Measurements from ENCODE around the gene ZBTB45.

Gene ZBTB45

DNA sequence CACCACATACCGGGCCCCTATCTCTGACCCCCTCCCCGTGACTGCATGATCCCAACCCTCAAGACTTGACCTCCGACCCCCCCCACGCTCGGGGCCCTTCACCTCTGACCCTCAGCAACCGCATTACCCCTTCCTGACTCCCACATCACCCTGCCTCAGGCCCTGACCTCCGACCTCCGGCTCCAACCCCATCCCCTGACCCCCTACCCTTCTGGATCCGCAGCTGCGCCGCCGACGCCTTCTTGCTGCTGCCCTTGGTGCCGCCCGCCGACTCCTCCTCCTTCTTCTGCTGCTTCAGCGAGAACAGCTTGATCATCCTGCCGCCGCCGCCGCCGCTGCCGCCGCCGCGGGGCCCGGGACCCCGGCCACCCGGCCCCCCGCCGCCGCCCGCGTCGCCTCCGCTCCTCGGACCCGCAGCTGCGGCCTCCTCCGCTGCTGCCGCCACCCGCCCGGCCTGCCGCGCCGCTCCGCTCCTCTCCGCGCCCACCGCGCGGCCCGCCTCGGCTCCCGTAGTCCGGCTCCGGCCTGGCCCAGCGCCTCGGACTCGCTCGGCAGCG lies 38.5 kb upstream of the ZBTB45 start, which contains the start of gene UBE2M (continued):
- TF ChIP-seq, protein P1, sequence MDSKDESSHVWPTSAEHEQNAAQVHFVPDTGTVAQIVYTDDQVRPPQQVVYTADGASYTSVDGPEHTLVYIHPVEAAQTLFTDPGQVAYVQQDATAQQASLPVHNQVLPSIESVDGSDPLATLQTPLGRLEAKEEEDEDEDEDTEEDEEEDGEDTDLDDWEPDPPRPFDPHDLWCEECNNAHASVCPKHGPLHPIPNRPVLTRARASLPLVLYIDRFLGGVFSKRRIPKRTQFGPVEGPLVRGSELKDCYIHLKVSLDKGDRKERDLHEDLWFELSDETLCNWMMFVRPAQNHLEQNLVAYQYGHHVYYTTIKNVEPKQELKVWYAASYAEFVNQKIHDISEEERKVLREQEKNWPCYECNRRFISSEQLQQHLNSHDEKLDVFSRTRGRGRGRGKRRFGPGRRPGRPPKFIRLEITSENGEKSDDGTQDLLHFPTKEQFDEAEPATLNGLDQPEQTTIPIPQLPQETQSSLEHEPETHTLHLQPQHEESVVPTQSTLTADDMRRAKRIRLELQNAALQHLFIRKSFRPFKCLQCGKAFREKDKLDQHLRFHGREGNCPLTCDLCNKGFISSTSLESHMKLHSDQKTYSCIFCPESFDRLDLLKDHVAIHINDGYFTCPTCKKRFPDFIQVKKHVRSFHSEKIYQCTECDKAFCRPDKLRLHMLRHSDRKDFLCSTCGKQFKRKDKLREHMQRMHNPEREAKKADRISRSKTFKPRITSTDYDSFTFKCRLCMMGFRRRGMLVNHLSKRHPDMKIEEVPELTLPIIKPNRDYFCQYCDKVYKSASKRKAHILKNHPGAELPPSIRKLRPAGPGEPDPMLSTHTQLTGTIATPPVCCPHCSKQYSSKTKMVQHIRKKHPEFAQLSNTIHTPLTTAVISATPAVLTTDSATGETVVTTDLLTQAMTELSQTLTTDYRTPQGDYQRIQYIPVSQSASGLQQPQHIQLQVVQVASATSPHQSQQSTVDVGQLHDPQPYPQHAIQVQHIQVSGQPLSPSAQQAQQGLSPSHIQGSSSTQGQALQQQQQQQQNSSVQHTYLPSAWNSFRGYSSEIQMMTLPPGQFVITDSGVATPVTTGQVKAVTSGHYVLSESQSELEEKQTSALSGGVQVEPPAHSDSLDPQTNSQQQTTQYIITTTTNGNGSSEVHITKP (tag by site-specific recombination; IDR thresholded peaks at IDR 0.05), result 0 out of 2 replicates have a peak, but pooled peaks have one; percentile 7
- TF ChIP-seq ZNF138 (tag by site-specific recombination; IDR thresholded peaks at IDR 0.05; ENCODE audit: borderline replicate concordance) (0 out of 2 replicates have a peak, but pooled peaks have one; percentile 19), ZEB2 (tag by site-specific recombination; IDR thresholded peaks at IDR 0.05) (0 out of 2 replicates have a peak, but pooled peaks have one; percentile 4), OVOL3 (tag by site-specific recombination; IDR thresholded peaks at IDR 0.05) (0 out of 2 replicates have a peak, but pooled peaks have one; percentile 21), SP7 (tag by site-specific recombination; IDR thresholded peaks at IDR 0.05) (peak; percentile 7; the same call in 1 of the 2 replicates), ZBTB7A (tag by site-specific recombination; IDR thresholded peaks at IDR 0.05; ENCODE audit: low read depth) (peak; percentile 77; the same call in 1 of the 2 replicates), ZNF624 (tag by site-specific recombination; IDR thresholded peaks at IDR 0.05) (no peak), GLIS2 (tag by site-specific recombination; IDR thresholded peaks at IDR 0.05) (no peak), KLF8 (tag by site-specific recombination; IDR thresholded peaks at IDR 0.05) (peak; percentile 29; the same call in 1 of the 2 replicates), BCL11A (tag by site-specific recombination; IDR thresholded peaks at IDR 0.05; ENCODE audit: low read depth) (peak; percentile 100), ZFP69B (tag by site-specific recombination; IDR thresholded peaks at IDR 0.05) (0 out of 2 replicates have a peak, but pooled peaks have one; percentile 16), PRDM1 (tag by site-specific recombination; IDR thresholded peaks at IDR 0.05) (no peak), ZXDB (tag by site-specific recombination; IDR thresholded peaks at IDR 0.05) (peak; percentile 32; the same call in 1 of the 2 replicates), REPIN1 (tag by site-specific recombination; IDR thresholded peaks at IDR 0.05; ENCODE audit: low read depth) (no peak), ZNF174 (tag by site-specific recombination; IDR thresholded peaks at IDR 0.05) (no peak), ZNF391 (tag by site-specific recombination; IDR thresholded peaks at IDR 0.05; ENCODE audit: borderline replicate concordance, low read depth) (no peak), BCL11B (tag by site-specific recombination; IDR thresholded peaks at IDR 0.05; ENCODE audit: low read depth) (peak; percentile 100), ZSCAN16 (tag by site-specific recombination; IDR thresholded peaks at IDR 0.05) (peak; percentile 38; the same call in 1 of the 2 replicates), ZNF175 (tag by site-specific recombination; IDR thresholded peaks at IDR 0.05) (no peak), ZNF133 (tag by site-specific recombination; IDR thresholded peaks at IDR 0.05) (no peak)
- TF ChIP-seq, protein P2, sequence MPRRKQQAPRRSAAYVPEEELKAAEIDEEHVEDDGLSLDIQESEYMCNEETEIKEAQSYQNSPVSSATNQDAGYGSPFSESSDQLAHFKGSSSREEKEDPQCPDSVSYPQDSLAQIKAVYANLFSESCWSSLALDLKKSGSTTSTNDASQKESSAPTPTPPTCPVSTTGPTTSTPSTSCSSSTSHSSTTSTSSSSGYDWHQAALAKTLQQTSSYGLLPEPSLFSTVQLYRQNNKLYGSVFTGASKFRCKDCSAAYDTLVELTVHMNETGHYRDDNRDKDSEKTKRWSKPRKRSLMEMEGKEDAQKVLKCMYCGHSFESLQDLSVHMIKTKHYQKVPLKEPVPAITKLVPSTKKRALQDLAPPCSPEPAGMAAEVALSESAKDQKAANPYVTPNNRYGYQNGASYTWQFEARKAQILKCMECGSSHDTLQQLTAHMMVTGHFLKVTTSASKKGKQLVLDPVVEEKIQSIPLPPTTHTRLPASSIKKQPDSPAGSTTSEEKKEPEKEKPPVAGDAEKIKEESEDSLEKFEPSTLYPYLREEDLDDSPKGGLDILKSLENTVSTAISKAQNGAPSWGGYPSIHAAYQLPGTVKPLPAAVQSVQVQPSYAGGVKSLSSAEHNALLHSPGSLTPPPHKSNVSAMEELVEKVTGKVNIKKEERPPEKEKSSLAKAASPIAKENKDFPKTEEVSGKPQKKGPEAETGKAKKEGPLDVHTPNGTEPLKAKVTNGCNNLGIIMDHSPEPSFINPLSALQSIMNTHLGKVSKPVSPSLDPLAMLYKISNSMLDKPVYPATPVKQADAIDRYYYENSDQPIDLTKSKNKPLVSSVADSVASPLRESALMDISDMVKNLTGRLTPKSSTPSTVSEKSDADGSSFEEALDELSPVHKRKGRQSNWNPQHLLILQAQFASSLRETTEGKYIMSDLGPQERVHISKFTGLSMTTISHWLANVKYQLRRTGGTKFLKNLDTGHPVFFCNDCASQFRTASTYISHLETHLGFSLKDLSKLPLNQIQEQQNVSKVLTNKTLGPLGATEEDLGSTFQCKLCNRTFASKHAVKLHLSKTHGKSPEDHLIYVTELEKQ (tag by site-specific recombination; IDR thresholded peaks at IDR 0.05; ENCODE audit: borderline replicate concordance), result peak; percentile 60
- TF ChIP-seq, protein P3, sequence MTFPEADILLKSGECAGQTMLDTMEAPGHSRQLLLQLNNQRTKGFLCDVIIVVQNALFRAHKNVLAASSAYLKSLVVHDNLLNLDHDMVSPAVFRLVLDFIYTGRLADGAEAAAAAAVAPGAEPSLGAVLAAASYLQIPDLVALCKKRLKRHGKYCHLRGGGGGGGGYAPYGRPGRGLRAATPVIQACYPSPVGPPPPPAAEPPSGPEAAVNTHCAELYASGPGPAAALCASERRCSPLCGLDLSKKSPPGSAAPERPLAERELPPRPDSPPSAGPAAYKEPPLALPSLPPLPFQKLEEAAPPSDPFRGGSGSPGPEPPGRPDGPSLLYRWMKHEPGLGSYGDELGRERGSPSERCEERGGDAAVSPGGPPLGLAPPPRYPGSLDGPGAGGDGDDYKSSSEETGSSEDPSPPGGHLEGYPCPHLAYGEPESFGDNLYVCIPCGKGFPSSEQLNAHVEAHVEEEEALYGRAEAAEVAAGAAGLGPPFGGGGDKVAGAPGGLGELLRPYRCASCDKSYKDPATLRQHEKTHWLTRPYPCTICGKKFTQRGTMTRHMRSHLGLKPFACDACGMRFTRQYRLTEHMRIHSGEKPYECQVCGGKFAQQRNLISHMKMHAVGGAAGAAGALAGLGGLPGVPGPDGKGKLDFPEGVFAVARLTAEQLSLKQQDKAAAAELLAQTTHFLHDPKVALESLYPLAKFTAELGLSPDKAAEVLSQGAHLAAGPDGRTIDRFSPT (tag by site-specific recombination; IDR thresholded peaks at IDR 0.05), result peak; percentile 13; the same call in 1 of the 2 replicates
- TF ChIP-seq, protein P4, sequence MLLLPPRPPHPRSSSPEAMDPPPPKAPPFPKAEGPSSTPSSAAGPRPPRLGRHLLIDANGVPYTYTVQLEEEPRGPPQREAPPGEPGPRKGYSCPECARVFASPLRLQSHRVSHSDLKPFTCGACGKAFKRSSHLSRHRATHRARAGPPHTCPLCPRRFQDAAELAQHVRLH (tag by site-specific recombination; IDR thresholded peaks at IDR 0.05), result peak; percentile 32; the same call in 1 of the 2 replicates
- TF ChIP-seq, protein P5, sequence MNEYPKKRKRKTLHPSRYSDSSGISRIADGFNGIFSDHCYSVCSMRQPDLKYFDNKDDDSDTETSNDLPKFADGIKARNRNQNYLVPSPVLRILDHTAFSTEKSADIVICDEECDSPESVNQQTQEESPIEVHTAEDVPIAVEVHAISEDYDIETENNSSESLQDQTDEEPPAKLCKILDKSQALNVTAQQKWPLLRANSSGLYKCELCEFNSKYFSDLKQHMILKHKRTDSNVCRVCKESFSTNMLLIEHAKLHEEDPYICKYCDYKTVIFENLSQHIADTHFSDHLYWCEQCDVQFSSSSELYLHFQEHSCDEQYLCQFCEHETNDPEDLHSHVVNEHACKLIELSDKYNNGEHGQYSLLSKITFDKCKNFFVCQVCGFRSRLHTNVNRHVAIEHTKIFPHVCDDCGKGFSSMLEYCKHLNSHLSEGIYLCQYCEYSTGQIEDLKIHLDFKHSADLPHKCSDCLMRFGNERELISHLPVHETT (tag by site-specific recombination; IDR thresholded peaks at IDR 0.05), result 0 out of 2 replicates have a peak, but pooled peaks have one; percentile 36
- TF ChIP-seq, protein P6, sequence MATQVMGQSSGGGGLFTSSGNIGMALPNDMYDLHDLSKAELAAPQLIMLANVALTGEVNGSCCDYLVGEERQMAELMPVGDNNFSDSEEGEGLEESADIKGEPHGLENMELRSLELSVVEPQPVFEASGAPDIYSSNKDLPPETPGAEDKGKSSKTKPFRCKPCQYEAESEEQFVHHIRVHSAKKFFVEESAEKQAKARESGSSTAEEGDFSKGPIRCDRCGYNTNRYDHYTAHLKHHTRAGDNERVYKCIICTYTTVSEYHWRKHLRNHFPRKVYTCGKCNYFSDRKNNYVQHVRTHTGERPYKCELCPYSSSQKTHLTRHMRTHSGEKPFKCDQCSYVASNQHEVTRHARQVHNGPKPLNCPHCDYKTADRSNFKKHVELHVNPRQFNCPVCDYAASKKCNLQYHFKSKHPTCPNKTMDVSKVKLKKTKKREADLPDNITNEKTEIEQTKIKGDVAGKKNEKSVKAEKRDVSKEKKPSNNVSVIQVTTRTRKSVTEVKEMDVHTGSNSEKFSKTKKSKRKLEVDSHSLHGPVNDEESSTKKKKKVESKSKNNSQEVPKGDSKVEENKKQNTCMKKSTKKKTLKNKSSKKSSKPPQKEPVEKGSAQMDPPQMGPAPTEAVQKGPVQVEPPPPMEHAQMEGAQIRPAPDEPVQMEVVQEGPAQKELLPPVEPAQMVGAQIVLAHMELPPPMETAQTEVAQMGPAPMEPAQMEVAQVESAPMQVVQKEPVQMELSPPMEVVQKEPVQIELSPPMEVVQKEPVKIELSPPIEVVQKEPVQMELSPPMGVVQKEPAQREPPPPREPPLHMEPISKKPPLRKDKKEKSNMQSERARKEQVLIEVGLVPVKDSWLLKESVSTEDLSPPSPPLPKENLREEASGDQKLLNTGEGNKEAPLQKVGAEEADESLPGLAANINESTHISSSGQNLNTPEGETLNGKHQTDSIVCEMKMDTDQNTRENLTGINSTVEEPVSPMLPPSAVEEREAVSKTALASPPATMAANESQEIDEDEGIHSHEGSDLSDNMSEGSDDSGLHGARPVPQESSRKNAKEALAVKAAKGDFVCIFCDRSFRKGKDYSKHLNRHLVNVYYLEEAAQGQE (tag by site-specific recombination; IDR thresholded peaks at IDR 0.05), result peak; percentile 62
